T-helper 2 cell (primary cell): Measurements from ENCODE around the gene ACAN.
A peak's percentile ranks its signal among the peaks of the same experiment; 100 is the strongest.

Experiments
- DNase-seq, 5 experiments: peaks; one replicate each; pipeline versions ENCODE4 v3.0.0 to v3.0.0-alpha.2; 2012 to 2022

Gene ACAN

GRCh38 chr15:88843334-88843733 is 40.1 kb downstream of the ACAN start:
- DNase-seq: no peak

- peak in 1 of 5 experiments; percentile 4 for DNase-seq
These were observed 41.6 kb downstream of the ACAN start for GRCh38 chr15:88844749-88845386.

DNA sequence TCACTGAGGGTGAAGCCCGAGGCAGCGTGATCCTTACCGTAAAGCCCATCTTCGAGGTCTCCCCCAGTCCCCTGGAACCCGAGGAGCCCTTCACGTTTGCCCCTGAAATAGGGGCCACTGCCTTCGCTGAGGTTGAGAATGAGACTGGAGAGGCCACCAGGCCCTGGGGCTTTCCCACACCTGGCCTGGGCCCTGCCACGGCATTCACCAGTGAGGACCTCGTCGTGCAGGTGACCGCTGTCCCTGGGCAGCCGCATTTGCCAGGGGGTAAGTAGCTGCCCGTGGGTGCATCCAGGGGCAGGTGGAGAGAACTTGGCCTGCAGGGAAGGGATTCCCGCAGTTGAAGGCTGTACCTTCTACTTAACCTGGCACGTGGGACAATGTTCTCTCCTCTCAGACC is 42.4 kb downstream of the ACAN start:
- no peak for DNase-seq

DNA sequence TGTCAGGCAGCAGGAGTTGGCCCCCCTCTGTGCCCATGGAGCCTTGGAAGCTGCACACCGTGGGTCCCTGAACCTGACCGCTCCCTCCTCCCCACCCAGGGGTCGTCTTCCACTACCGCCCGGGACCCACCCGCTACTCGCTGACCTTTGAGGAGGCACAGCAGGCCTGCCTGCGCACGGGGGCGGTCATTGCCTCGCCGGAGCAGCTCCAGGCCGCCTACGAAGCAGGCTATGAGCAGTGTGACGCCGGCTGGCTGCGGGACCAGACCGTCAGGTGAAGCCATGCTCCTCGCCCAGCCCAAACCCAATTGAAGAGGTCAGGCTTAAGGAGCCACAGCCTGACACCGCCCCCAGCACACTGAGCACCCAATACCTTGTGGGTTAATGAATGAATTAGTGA is 43.9 kb downstream of the ACAN start:
- no peak for DNase-seq

GRCh38 chr15:88848203-88848602 is 45.0 kb downstream of the ACAN start:
- no peak for DNase-seq

DNA sequence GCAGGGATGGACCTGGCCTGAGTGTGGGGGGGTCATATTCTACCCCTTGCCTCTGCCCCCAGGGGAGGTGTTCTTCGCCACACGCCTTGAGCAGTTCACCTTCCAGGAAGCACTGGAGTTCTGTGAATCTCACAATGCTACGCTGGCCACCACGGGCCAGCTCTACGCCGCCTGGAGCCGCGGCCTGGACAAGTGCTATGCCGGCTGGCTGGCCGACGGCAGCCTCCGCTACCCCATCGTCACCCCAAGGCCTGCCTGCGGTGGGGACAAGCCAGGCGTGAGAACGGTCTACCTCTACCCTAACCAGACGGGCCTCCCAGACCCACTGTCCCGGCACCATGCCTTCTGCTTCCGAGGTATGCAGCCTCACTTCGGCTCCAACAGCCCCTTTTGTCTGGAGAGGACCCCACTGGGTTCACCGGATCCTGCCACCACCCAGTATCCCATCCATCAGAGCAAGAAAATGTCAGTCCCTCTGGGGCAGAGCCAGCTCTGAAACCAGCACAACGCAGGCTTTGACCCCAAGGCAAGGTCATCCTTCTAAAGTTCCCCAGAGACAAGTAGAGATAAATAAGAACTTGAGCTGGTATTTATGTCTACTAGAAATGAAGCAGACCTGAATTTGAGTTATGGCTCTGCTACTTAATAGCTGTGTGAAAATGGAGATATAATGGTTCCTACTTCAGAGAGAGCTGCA is 46.3 kb downstream of the ACAN start:
- no peak for DNase-seq

DNA sequence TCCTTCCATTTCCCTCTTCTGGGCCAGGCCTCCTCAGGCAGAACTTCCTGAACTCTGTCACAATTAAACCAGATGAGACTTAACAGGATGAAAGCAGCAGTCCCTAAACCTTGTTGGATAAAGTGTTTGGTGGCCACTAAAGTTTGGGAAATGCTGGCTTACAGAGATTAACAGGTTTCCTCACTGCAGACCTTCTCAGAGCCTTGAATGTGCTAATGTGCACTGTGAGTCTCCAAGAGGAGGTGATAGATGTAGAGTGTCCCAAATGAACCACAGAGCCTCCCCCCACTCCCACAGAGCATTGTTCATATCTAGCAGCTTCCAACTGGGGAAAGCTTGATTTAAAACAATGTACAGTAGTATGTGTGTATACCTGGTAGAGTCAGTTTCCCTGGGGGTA is 49.2 kb downstream of the ACAN start:
- DNase-seq: no peak

- no peak for DNase-seq
These were observed 55.7 kb downstream of the ACAN start for GRCh38 chr15:88858934-88859333.

GRCh38 chr15:88859550-88859949 is 56.3 kb downstream of the ACAN start:
- no peak for DNase-seq

- no peak for DNase-seq
These were observed 57.0 kb downstream of the ACAN start for GRCh38 chr15:88860212-88860611.

GRCh38 chr15:88863412-88863811 is 60.2 kb downstream of the ACAN start:
- DNase-seq: no peak

DNA sequence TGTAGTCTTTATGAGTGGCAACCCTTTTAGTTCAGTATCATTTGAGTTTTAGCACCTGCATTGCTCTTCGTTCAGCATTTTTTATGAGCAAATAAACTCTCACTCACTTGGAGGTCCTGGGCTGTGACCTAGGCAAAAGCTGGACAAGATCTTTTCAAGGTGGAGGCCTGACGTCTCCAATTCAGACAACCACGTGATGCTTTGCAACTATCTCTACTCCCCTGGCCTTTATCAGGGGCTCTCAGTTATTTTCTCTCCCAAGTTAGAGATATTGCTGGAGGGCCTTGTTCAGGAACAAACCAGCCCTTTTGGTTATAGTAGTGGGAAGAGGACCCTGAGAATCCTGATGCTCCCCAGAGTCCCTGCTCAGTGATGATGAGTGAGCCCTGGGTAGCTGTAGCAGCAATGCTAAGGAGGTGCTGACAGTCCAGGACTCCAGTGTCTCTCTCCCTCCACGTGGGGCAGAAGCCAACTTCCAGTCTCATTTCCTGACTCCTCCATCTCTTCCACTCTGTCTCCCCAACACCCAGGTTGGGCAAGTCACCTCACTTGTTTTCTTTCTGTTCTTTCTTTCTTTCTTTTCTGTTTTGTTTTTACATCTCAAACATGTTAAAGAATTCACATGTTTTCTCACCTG is 61.7 kb downstream of the ACAN start:
- DNase-seq: no peak

- no peak for DNase-seq
These were observed 62.4 kb downstream of the ACAN start for GRCh38 chr15:88865498-88866099.

DNA sequence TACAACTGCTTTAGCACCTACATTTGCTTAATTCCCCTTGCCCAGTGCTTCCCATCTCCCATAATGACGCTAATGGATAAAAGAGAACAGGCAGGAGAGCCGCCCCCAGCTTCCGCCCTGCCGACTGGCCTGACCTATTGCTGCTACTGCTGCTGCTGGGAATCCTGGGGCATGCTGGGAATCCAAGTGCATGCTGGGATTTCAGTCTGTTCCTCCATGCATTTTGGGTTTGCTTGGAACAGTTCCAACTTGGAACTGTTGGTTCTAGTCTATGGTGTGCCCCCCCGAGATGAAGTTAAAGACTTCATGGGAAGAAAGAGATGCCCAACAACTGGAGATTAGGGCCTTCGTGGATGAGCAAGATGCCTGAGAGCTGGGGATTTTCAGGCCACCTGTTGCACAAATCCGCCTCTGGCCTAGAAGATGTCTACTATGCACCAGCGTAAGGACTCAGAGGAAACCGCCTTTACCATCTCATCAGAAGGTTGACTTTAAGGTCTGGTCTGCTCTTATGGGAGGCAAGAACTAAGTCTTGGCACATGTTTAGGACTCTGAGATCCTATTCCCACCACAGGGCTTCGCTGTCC is 63.2 kb downstream of the ACAN start:
- DNase-seq: no peak

GRCh38 chr15:88871313-88871712 is 68.1 kb downstream of the ACAN start:
- no peak for DNase-seq

DNA sequence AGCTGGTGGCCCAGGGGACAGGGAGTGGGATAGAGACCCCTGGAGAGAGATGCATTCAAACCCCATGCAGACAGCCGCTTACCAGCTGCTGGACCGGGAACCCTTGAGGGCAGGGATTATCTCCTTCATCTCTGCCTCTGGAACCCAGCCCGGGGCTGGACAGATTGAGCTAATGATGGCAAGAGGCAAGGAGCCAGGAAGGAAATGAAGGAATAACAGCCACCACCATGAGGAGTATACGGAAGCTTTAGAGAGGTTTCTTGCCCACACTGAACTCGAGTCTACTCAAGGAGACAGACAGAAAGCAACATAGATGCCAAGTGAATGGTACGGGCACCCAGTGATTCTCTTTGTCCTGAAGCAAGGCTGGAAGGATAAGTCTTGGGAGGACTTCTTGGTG is 68.9 kb downstream of the ACAN start:
- DNase-seq: no peak

GRCh38 chr15:88872706-88873105 is 69.5 kb downstream of the ACAN start:
- no peak for DNase-seq

DNA sequence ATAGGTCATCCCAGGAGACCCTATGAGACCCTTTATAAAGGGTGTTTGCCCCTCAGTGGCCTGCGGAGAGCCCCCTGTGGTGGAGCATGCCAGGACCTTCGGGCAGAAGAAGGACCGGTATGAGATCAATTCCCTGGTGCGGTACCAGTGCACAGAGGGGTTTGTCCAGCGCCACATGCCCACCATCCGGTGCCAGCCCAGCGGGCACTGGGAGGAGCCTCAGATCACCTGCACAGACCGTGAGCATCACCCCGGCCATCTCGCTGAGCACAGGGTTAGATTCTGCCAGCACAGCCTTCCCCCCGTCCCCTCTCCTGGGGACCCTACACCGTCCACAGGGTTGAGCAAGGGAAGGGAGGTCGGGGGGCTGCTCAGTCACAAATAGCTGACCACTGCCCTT is 70.5 kb downstream of the ACAN start:
- no peak for DNase-seq

GRCh38 chr15:88874275-88874674 is 71.0 kb downstream of the ACAN start:
- DNase-seq: no peak

- DNase-seq: no peak
These were observed 71.4 kb downstream of the ACAN start for GRCh38 chr15:88874684-88875083.

GRCh38 chr15:88876573-88876972 is 73.3 kb downstream of the ACAN start:
- no peak for DNase-seq

DNA sequence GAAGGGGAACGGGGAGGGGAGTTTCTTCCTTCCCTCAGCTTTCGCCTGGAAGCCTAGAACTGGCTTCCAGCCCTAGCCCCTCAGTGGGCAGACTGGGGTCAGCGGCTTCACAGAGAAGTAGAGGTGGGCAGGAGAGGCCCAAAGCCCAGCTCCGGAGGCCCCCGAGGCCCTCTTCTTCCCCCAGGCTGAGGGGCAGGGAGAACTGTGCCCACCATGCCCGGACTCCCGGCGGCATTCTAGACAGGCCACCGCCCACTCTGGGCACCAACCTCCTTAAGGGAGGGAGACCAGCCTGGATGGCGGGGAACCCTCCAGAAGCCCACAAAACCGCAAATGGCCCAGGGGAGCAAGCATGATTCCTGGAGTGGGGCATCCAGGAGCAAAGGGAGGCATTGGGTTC is 74.2 kb downstream of the ACAN start:
- DNase-seq: no peak

GRCh38 chr15:88877906-88878305 is 74.7 kb downstream of the ACAN start:
- no peak for DNase-seq
